ENCODE measurements around the gene RPS6KA3.
A peak's percentile ranks its signal among the peaks of the same experiment; 100 is the strongest.

The RPS6KA3 gene

GRCh38 chrX:20265221-20265725 lies 1.4 kb downstream of the RPS6KA3 start:
- Histone ChIP-seq H3K36me3 (no peaks in the 10 kb centered on the region), H3K27me3 (peaks cover 3% of the 10 kb centered on the region), H3K4me1 (ENCODE audit: control insufficient read depth in 1 of 2, insufficient read depth in 1 of 2, low read depth in 1 of 2, low read length in 1 of 2) (peaks cover 34 to 52% of the 10 kb centered on the region in 2 experiments), H3K27ac (peak overlapping the region; percentile 74), H3K4me3 (ENCODE audit: low read depth in 1 of 2, low read length in 1 of 2) (peak overlapping the region; percentile 70 to 82), H3K9me3 (no peaks in the 10 kb centered on the region)
- no peak for TF ChIP-seq CTCF (IDR thresholded peaks at IDR 0.05)

- Histone ChIP-seq H3K27me3 (peaks cover 3% of the 10 kb centered on the region), H3K36me3 (no peaks in the 10 kb centered on the region), H3K27ac (peak overlapping the region; percentile 31), H3K9me3 (no peaks in the 10 kb centered on the region), H3K4me1 (ENCODE audit: control insufficient read depth in 1 of 2, insufficient read depth in 1 of 2, low read depth in 1 of 2, low read length in 1 of 2) (peaks cover 50 to 70% of the 10 kb centered on the region in 2 experiments), H3K4me3 (ENCODE audit: low read depth in 1 of 2, low read length in 1 of 2) (no peak overlapping the region)
- no peak for TF ChIP-seq CTCF (IDR thresholded peaks at IDR 0.05)
These were observed 3.2 kb downstream of the RPS6KA3 start for GRCh38 chrX:20263474-20263873.

GRCh38 chrX:20260885-20261284 lies 5.8 kb downstream of the RPS6KA3 start:
- Histone ChIP-seq H3K27ac (no peak overlapping the region), H3K36me3 (no peaks in the 10 kb centered on the region), H3K9me3 (no peaks in the 10 kb centered on the region), H3K4me3 (ENCODE audit: low read depth in 1 of 2, low read length in 1 of 2) (no peak overlapping the region), H3K27me3 (no peaks in the 10 kb centered on the region), H3K4me1 (ENCODE audit: control insufficient read depth in 1 of 2, insufficient read depth in 1 of 2, low read depth in 1 of 2, low read length in 1 of 2) (peaks cover 50 to 65% of the 10 kb centered on the region in 2 experiments)
- TF ChIP-seq CTCF (IDR thresholded peaks at IDR 0.05): no peak

GRCh38 chrX:20254712-20255299 lies 11.9 kb downstream of the RPS6KA3 start:
- TF ChIP-seq CTCF (IDR thresholded peaks at IDR 0.05): no peak

GRCh38 chrX:20253232-20253543 lies 13.5 kb downstream of the RPS6KA3 start:
- Histone ChIP-seq H3K4me1 (ENCODE audit: control insufficient read depth in 1 of 2, insufficient read depth in 1 of 2, low read depth in 1 of 2, low read length in 1 of 2) (peaks cover 7 to 14% of the 10 kb centered on the region in 2 experiments), H3K27ac (peak overlapping the region; percentile 15), H3K9me3 (no peaks in the 10 kb centered on the region), H3K27me3 (no peaks in the 10 kb centered on the region), H3K4me3 (ENCODE audit: low read depth in 1 of 2, low read length in 1 of 2) (no peak overlapping the region), H3K36me3 (no peaks in the 10 kb centered on the region)
- no peak for TF ChIP-seq CTCF (IDR thresholded peaks at IDR 0.05)

More at GRCh38 chrX:20254712-20255299, 11.9 kb downstream of the RPS6KA3 start:
- Histone ChIP-seq H3K9me3 (no peaks in the 10 kb centered on the region), H3K4me3 (ENCODE audit: low read depth in 1 of 2, low read length in 1 of 2) (no peak overlapping the region), H3K27me3 (no peaks in the 10 kb centered on the region), H3K4me1 (ENCODE audit: control insufficient read depth in 1 of 2, insufficient read depth in 1 of 2, low read depth in 1 of 2, low read length in 1 of 2) (peaks cover 12 to 20% of the 10 kb centered on the region in 2 experiments), H3K27ac (no peak overlapping the region), H3K36me3 (no peaks in the 10 kb centered on the region)

Data from neutrophil (primary cell).